Fibroblast of mammary gland (primary cell): ENCODE measurements around the gene TARP.
A peak's percentile ranks its signal among the peaks of the same experiment; 100 is the strongest.

Experiments used
- DNase-seq: peaks from one replicate; pipeline ENCODE4 v3.0.0-alpha.2; 2010; ENCODE audit warnings: low read depth
- H3K4me3 ChIP-seq: 2 replicates; pipeline ENCODE4 v1.5.1; 2011; ENCODE audit warnings: low read depth, mild to moderate bottlenecking, low read length, moderate library complexity; ENCODE audit not compliant: control insufficient read depth
- CTCF ChIP-seq: conservative IDR thresholded peaks from 2 replicates; pipeline ENCODE4 v1.5.1; 2011; ENCODE audit warnings: low read depth, low read length, inconsistent platforms; ENCODE audit not compliant: control insufficient read depth, insufficient read depth

The TARP gene

GRCh38 chr7:38306171-38306570, 32.7 kb upstream of the TARP start:
- DNase-seq = peak; percentile 41
- no peak overlapping the region for H3K4me3 ChIP-seq
- TF ChIP-seq CTCF = no peak

GRCh38 chr7:38303866-38304265, 30.4 kb upstream of the TARP start:
- no peak for DNase-seq
- TF ChIP-seq CTCF = no peak
- H3K4me3 ChIP-seq = no peak overlapping the region

- no peak overlapping the region for H3K4me3 ChIP-seq
- TF ChIP-seq CTCF = no peak
- DNase-seq = no peak
These were observed 26.7 kb upstream of the TARP start for GRCh38 chr7:38300175-38300574.

- TF ChIP-seq CTCF = no peak
- no peak overlapping the region for H3K4me3 ChIP-seq
- no peak for DNase-seq
These were observed 26.0 kb upstream of the TARP start for GRCh38 chr7:38299275-38299931.

- TF ChIP-seq CTCF = no peak
- H3K4me3 ChIP-seq = no peak overlapping the region
- no peak for DNase-seq
These were observed 22.8 kb upstream of the TARP start for GRCh38 chr7:38296059-38296857.

- no peak overlapping the region for H3K4me3 ChIP-seq
- DNase-seq = no peak
- no peak for TF ChIP-seq CTCF
These were observed 21.5 kb upstream of the TARP start for GRCh38 chr7:38294926-38295325.
